ENCODE measurements around the gene KDM7A. TPM values are rescaled to one million over a fixed set of nuclear protein-coding genes. Genes with fewer than 3 reads are reported as not detected.

The KDM7A gene
- total and polyA plus RNA-seq, 10 of the 15 experiments (the other 5 are each of a cell fraction or from before 2014, with no cell fraction given) = 0.07 to 0.96 (median 0.74) TPM

GRCh38 chr7:140174217-140174616 lies 2.6 kb downstream of the KDM7A start:
- no peak overlapping the region for H3K4me3 ChIP-seq
- no peaks in the 10 kb centered on the region for H4K20me1 ChIP-seq (ENCODE audit: control insufficient read depth, insufficient read depth)
- in situ Hi-C loops (cut with MboI) (no loop called here), intact Hi-C loops (cut with micrococcal nuclease; ENCODE audit: unreplicated experiment) (loop anchor here (2.0 kb wide), 1 partner anchor 59 kb away; no protein-coding TSS in a partner anchor)
- no peaks in the 10 kb centered on the region for H3K36me3 ChIP-seq (ENCODE audit: control insufficient read depth in 2 of 2, insufficient read depth in 2 of 2, low read length in 1 of 2)
- peaks cover 0 to 4% of the 10 kb centered on the region in 2 experiments; a peak in 2 of 4 replicates for H3K27me3 ChIP-seq (replicated peaks in 1 of 2; ENCODE audit: control insufficient read depth in 2 of 2, insufficient read depth in 2 of 2, low read length in 1 of 2)
- DNase-seq (ENCODE audit: low read depth, low spot score) = no peak
- ChIA-PET SMC1A (ENCODE audit: uncharacterized antibody, unreplicated experiment) (no interaction called here), CTCF (interaction anchor here (0.6 to 1.0 kb wide), 2 partner anchors 63 to 303 kb away, joined by 3 read pairs; no protein-coding TSS in a partner anchor), RAD21 (ENCODE audit: unreplicated experiment) (interaction anchor here (0.6 kb wide), 1 partner anchor 116 kb away, joined by 3 read pairs; no protein-coding TSS in a partner anchor), POLR2A (interaction anchor here (0.7 kb wide), 1 partner anchor 9 kb away, joined by 3 read pairs; no protein-coding TSS in a partner anchor)
- BruUV-seq (replicated peaks) = no TSS peak
- H3K4me2 ChIP-seq (ENCODE audit: control insufficient read depth, insufficient read depth) = no peak overlapping the region
- peaks cover 1% of the 10 kb centered on the region; the same call in 2 of the 3 replicates for H3K9me3 ChIP-seq (replicated peaks; ENCODE audit: control insufficient read depth, insufficient read depth, low read length)
- 100% methylated on average over 2 of the region's 2 CpGs for WGBS (ENCODE audit: insufficient coverage, insufficient replicate concordance, low lambda C conversion rate, missing lambda C conversion rate)
- H3K79me2 ChIP-seq (ENCODE audit: control insufficient read depth, insufficient read depth, low read length) = no peaks in the 10 kb centered on the region
- no peak overlapping the region for H2AFZ ChIP-seq (ENCODE audit: control insufficient read depth, low read depth, low read length)
- no peak overlapping the region for H3K27ac ChIP-seq (ENCODE audit: control insufficient read depth, insufficient read depth)
- no peak for TF ChIP-seq PKNOX1 (IDR thresholded peaks at IDR 0.05)
- TF ChIP-seq MXI1 (IDR thresholded peaks at IDR 0.05; ENCODE audit: low read depth, low read length) = no peak
- no peak for TF ChIP-seq RAD21 (IDR thresholded peaks at IDR 0.05; ENCODE audit: insufficient read depth, low read depth, low read length)
- TF ChIP-seq ATF2 (IDR thresholded peaks at IDR 0.05; ENCODE audit: low read length) = no peak
- TF ChIP-seq MTA2 (IDR thresholded peaks at IDR 0.05; ENCODE audit: low read depth) = no peak
- no peak for TF ChIP-seq GABPA (IDR thresholded peaks at IDR 0.05; ENCODE audit: low read depth)
- TF ChIP-seq ZBTB4 (CRISPR knock-in tag; IDR thresholded peaks at IDR 0.05) = no peak
- no peak for TF ChIP-seq TCF7 (IDR thresholded peaks at IDR 0.05; ENCODE audit: borderline replicate concordance)
- TF ChIP-seq ZNF207 (IDR thresholded peaks at IDR 0.05; ENCODE audit: borderline replicate concordance) = no peak
- TF ChIP-seq NFXL1 (IDR thresholded peaks at IDR 0.05; ENCODE audit: borderline replicate concordance) = no peak
- TF ChIP-seq SPI1 (IDR thresholded peaks at IDR 0.05; ENCODE audit: borderline replicate concordance, insufficient read depth, low read depth, low read length) = no peak
- no peak for TF ChIP-seq BCL11A (IDR thresholded peaks at IDR 0.05; ENCODE audit: low read depth, low read length)
- no peak for TF ChIP-seq NBN (IDR thresholded peaks at IDR 0.05)
- TF ChIP-seq CTCF (IDR thresholded peaks at IDR 0.05 in 2 of 3, conservative IDR thresholded peaks at IDR 0.05 in 1 of 3; ENCODE audit: control insufficient read depth in 2 of 3, extremely low read depth in 1 of 3, insufficient read depth in 1 of 3, low read depth in 3 of 3, low read length in 3 of 3) = no peak
- no peak for FAIRE-seq
- no peak overlapping the region for H3K9ac ChIP-seq (ENCODE audit: control insufficient read depth, insufficient read depth, low read length)
- ATAC-seq = no peak
- H3K4me1 ChIP-seq (ENCODE audit: control insufficient read depth, insufficient read depth, low read length) = 0 out of 2 replicates have a peak, but pooled peaks cover 4% of the 10 kb centered on the region

Data from GM12878 (cell line).